Fibroblast of skin of back (primary cell): ENCODE measurements around the gene TRERF1.

Experiments
- DNase-seq: peaks from one replicate; pipeline ENCODE4 v3.0.0-alpha.2; 2013

TRERF1 gene

GRCh38 chr6:42269553-42269952 lies 182.2 kb downstream of the TRERF1 start:
- no peak for DNase-seq

DNA sequence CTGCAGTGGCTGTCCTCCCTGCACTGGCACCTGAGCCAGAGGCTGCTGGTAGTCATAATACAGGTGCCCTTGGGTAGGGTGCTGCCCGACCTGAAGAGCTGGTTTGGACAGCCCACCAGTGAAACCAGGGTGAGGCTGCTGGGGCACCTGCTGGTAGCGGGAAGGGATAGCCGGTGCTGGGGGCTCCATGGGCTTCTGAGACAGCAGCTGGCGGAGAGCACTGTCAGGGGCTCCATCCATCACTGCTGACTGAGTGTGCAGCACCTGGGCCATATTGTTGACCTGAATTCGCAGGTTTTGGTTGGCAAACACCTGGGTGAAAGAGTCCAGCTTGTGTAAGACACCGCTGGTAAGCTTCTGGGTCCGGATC lies 182.9 kb downstream of the TRERF1 start:
- DNase-seq, result no peak

GRCh38 chr6:42268016-42268834 lies 183.5 kb downstream of the TRERF1 start:
- DNase-seq, result no peak

- no peak for DNase-seq
Measured at GRCh38 chr6:42266538-42266937, 185.2 kb downstream of the TRERF1 start.

DNA sequence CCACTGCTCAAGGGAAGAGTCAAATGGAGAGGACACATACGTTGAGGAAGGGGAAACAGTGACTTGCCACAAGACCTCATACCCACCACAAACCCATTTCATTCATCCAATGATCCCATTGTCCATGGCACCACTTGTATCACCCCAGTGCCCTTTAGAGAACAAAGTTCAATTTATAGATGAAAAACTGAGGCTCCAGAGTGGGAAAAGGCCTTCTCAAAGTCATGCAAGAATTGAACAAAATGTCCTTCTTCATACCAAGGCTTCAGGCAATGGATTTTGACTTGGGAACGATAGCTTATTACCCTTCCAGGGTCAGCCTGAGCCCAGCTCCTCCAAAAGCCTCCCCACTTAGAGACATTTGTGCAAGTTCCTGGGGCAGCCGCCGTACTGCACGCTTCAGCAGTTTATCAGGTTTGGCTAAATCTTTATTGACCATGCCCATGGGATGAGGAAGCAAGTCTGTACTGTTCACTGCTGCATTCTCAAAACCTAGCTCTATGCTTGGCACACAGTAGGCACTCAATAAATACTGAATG lies 186.8 kb downstream of the TRERF1 start:
- DNase-seq, result no peak

DNA sequence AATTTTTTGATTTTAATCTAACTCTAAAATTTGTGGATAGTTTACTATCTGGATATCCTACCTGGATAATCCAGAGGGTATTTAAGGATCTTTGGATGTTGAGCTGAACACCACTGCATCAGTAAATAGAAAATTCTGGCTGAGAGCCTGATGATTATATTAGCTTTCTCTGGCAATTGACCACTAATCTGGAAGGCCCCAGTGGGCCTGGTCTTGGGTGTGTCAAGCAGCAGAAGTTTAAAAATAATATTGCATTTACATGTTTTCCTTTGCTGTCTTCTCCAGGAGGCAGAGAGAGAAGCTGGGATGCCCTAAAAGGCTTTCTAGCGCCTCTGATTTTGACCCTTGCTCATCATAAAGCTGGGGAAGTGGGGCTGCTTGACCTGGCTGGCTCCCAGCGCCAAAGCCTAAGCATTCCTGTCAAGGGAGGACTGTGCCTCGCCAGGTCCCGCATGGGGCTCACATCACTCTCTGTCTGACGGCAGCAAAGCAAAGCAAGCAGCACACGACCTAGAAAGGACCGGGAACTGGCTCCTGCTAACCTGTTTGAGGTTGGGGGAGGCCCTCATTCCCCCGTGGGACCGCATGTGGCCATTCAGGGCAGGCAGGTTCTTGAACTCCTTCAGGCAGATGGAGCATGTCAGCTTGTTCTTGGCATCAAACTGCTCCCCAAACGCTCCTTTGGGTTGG lies 187.4 kb downstream of the TRERF1 start:
- no peak for DNase-seq

DNA sequence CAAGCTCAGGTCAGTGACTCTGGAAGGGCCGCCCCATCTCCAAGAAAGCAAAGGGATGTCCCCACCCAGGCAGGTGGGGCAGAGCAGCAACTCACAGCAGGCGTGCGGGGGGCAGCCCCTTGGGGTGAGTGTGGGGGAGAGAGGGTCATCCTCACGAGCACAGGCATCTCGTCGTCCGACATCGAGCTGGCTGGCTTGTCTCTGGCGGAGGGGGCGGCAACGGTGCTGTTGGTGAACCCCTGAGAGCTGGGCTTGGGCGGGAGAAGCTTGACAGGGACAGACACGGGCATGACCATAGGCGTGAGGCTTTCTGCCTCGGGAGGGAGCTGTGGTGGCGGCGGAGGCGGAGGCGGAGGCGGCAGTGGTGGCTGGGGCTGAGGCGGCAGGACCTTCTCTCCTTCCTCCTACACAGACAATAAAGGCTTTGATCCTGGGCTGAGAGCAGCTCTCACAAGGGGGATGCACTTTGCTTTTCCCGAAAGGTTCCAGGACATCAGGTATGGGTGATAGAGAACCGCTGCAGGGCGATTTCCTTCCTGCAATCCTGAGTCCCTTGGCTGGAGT lies 188.5 kb downstream of the TRERF1 start:
- DNase-seq, result no peak

- DNase-seq, result peak; percentile 40
Measured at GRCh38 chr6:42260972-42261371, 190.8 kb downstream of the TRERF1 start.

- no peak for DNase-seq
Measured at GRCh38 chr6:42260396-42260888, 191.3 kb downstream of the TRERF1 start.

DNA sequence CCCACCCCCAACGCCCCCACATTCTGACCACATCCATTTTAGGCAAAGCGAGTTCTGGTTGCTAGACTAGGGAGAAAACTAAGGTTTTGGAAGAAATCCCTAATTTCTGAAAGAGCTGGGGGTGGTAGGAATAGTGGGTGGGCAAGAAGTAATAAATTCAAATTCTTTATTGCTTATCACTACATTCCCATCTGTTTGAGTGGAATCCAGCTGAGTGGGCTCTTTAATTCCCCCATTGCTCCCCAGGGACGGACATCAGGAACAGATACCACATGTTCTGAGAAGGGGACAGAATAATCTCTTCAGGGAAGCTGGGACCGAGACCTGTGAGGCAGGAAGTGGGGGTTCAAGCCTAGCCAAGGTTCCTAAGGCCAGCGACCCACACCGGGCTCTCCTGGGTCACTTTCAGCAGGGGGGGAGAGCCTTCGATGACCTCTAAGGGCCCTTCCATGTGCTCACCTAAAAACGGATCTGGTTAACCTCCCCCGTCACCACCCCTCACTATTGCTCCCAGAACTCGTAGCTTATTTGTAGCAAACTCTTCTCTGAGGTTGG lies 191.8 kb downstream of the TRERF1 start:
- DNase-seq, result no peak

DNA sequence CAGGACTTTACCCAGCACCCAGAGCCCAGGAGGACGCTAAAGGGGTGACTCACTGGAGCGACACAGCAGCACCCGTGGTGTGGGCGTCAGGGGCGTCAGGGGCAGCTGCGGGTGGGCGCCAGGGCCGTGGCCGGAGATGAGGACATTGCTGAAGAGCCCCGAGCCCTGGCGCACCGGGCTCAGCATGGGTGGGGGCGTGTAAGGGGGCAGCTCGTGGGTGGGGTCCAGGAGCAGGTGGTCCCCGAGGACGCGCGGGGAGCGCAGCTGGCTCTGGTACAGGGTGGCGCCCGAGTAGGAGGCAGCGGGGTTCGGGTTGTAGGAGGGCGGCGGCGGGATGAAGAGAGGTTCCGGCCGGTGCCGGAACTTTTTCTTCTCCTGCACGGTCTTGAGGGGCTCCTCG lies 192.4 kb downstream of the TRERF1 start:
- DNase-seq, result no peak

DNA sequence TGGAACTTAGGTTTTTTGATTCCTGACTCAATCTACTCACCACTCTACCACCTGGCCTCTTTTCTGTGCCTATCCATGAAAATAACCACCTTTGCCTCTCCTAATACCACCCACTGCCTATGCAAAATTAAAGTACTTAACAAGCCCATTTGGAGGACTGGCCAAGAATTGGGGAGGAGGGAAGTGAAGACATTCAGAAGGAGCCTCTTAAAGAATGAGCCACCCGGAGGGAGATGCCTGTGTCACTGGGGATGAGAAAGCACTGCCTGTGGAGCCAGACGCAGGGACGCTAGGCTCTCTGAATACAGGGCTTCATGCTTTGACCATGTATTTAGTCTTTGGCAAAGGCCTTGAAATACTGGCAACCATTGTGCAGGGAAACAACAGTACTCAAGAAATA lies 194.1 kb downstream of the TRERF1 start:
- DNase-seq, result no peak

- DNase-seq, result no peak
Measured at GRCh38 chr6:42257063-42257462, 194.7 kb downstream of the TRERF1 start.

GRCh38 chr6:42255050-42255449 lies 196.7 kb downstream of the TRERF1 start:
- no peak for DNase-seq

DNA sequence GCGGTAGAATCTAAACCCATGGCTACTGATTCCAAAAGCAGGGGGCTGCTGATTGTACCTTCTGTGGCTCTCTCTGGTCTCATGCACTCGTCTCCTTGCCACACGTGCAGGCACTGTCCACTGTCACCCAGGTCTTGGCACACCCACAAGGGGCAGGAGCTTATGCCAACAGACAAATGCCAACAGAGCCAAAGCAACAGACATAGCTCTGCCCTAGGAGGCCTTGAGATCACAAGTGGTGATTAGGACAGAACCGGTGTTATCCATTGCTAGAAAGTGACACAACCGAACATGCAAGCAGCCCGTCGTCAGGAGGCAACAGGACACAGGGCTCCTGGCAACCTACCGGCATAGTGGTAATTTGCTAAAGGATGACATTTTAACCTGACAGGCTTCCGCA lies 197.2 kb downstream of the TRERF1 start:
- DNase-seq, result no peak

GRCh38 chr6:42251911-42252637 lies 199.7 kb downstream of the TRERF1 start:
- DNase-seq, result peak; percentile 15

DNA sequence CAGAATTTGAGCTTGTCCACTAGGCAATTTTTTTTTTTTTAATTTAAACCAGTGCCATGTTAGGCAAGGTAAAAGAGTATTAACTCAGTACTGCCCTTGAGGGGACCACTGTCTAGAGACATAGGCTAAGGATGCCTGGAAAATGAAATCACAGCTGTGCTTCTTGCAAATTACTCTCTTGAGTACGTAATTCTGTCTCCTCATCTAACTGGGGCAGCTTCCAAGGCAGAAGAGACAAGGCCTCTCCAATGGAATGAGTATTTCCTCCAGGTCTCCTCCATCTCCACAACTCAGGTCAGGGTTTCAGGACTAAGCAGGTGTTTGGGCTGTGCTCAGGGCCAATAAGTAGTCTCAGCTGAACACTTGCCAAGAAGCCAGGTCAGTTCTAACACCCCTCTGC lies 200.2 kb downstream of the TRERF1 start:
- DNase-seq, result peak; percentile 18

DNA sequence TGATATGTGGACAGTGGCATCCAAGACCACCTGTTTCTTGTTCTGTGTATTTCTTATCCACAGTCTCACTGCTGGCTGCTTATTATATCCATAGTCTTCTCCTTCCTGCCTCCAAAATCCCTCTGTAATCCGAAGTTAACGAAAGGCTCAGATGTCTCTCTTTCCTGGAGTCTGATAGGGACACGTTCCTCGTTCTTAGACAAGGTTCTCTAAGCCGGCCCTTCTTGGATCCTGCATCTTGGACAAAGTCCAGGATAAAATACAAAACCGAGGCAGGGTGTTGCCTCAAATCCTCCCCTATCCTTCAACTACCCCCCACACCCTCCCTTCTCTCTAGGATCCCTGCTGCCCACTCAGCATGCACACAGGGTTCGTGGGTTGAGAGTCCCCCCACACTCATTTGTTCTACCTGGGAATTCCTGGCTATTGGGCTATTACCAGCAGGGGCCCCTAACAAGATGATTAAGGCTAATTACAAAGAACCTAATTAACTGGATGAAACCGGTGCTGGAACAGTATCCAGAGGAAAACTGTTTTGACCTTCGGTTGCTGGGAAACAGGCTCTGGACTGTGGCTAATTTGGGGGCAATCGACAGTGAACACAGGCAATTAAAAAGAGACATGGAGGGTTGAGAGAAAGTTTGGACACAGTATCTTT lies 201.3 kb downstream of the TRERF1 start:
- no peak for DNase-seq

DNA sequence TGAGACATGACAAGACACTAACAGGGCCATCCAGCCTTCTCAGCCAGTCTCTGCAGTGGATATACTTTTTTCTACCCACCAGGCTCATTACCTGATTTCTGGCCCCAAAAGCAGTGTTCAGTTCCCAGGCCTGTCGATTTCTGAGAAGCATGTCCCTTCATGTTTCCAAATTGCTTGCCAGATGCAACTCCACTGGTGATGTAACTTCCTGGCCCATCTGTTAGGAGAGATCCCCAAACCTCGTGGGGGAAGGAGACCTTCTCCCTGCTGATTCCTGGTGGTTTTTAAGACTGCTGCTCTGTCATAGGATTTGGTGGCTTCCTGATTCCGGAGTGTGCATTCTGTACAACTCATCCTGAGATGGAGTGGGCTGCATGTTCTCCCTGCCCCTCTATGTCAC lies 202.4 kb downstream of the TRERF1 start:
- DNase-seq, result no peak

DNA sequence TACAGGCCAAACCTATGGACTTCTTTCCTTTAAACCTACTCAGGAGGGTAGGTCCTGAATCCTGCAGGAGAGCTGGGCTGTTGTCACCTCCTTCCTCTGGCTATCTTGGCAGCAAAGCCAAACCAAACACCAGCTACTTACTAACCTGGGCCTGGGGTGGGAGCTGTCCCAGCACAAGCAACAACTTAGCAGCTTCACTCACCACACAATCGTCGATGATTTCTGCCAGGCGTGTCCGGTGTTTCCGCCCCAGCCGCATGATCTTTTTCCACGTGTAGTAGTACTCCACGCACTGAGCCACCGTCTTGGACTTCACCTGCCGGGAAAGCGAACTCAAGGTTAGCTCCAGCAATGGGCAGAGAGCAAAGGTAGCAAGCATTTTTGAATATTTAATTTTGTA lies 208.7 kb downstream of the TRERF1 start:
- no peak for DNase-seq

DNA sequence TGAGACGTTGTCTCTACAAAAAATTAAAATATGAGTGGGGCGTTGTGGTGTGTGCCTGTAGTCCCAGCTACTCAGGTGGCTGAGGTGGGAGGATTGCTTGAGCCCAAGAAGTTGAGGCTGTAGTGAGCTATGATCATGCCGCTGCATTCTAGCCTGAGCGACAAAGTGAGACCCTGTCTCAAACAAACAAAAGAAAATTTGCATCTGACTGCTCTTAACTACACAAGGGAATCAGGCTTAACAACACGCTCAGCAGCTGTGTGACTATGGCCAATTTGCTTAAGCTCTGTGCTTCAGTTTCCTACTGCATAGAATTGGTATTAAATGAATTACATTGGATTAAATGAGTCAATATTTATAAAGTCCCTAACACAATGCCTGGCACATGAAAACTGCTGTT lies 209.8 kb downstream of the TRERF1 start:
- no peak for DNase-seq
